ENCODE measurements around the gene GCN1. TPM values are rescaled to one million over a fixed set of nuclear protein-coding genes. Genes with fewer than 3 reads are reported as not detected.

Gene GCN1
- total and polyA plus RNA-seq, 10 donors, result 10.4 to 131 (median 95.5) TPM

DNA sequence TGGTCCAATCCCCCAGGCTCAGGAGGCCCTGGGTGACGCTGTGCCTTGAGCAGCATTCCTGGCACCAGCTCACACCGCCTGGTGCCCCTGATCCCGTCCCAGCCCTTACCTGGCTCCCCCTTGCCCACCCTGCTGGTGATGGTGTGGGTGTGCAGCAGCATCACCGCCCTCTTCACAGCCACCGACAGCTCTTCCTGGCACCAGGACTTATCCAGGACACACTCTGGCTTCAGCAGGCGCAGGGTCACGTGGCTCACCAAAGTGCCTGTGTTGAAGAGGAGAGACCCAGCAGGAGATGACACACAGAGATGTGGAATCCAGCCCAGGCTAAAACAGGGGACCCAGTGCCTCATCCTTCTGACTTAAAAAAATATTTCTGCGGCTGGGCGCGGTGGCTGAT is 36.2 kb downstream of the GCN1 start:
- no peaks in the 10 kb centered on the region for H3K9me3 ChIP-seq
- no peak for DNase-seq
- TF ChIP-seq, protein P1, sequence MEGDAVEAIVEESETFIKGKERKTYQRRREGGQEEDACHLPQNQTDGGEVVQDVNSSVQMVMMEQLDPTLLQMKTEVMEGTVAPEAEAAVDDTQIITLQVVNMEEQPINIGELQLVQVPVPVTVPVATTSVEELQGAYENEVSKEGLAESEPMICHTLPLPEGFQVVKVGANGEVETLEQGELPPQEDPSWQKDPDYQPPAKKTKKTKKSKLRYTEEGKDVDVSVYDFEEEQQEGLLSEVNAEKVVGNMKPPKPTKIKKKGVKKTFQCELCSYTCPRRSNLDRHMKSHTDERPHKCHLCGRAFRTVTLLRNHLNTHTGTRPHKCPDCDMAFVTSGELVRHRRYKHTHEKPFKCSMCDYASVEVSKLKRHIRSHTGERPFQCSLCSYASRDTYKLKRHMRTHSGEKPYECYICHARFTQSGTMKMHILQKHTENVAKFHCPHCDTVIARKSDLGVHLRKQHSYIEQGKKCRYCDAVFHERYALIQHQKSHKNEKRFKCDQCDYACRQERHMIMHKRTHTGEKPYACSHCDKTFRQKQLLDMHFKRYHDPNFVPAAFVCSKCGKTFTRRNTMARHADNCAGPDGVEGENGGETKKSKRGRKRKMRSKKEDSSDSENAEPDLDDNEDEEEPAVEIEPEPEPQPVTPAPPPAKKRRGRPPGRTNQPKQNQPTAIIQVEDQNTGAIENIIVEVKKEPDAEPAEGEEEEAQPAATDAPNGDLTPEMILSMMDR (IDR thresholded peaks at IDR 0.05 in 8 of 11, conservative IDR thresholded peaks at IDR 0.05 in 3 of 11), result no peak
- TF ChIP-seq POLR2AphosphoS5 (IDR thresholded peaks at IDR 0.05), result peak in 1 of 3 donors; percentile 9
- H3K4me3 ChIP-seq, result no peak overlapping the region
- 96 to 100% (median 97%) methylated on average over 9 to 10 of the region's 10 CpGs for WGBS, 5 donors
- peaks cover 20 to 100% (median 99%) of the 10 kb centered on the region in 6 donors for H3K36me3 ChIP-seq
- H3K27me3 ChIP-seq (replicated peaks in 1 of 7), result no peaks in the 10 kb centered on the region
- intact Hi-C loops (cut with DNase I; ENCODE audit: low total_unique reads), result no loop called here
- H3K4me1 ChIP-seq, result no peaks in the 10 kb centered on the region
- no peak overlapping the region for H3K27ac ChIP-seq

DNA sequence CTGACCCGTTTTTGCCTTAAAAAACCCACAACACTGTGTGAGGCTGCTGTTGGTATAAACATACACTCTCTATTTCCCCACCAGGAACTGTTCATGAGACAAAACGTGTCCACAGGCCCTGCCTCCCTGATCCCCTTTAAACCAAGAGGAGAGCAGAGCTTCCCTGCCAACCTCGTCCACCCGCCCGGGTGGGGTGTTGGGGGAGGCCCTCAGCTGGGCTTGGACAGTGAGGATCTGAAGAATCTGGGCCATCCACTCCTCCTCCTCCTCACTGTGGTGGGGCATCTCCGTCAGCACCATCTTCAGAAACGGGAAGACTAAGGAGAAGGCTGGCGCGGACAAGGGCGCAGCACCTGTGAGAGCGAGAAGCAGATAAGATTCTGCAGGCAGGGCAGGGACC is 36.8 kb downstream of the GCN1 start:
- TF ChIP-seq POLR2AphosphoS5 (IDR thresholded peaks at IDR 0.05) (no peak), POLR2A (IDR thresholded peaks at IDR 0.05) (no peak)
- TF ChIP-seq, protein P1 (IDR thresholded peaks at IDR 0.05 in 8 of 11, conservative IDR thresholded peaks at IDR 0.05 in 3 of 11), result no peak
- no peak for DNase-seq
- 88 to 95% (median 94%) methylated on average over 11 of the region's 11 CpGs for WGBS, 5 donors
- H3K27ac ChIP-seq, result no peak overlapping the region
- no peaks in the 10 kb centered on the region for H3K9me3 ChIP-seq
- H3K4me3 ChIP-seq, result no peak overlapping the region
- peaks cover 22 to 100% (median 99%) of the 10 kb centered on the region in 6 donors for H3K36me3 ChIP-seq
- intact Hi-C loops (cut with DNase I; ENCODE audit: low total_unique reads), result no loop called here
- H3K4me1 ChIP-seq, result no peaks in the 10 kb centered on the region
- no peaks in the 10 kb centered on the region for H3K27me3 ChIP-seq (replicated peaks in 1 of 7)

DNA sequence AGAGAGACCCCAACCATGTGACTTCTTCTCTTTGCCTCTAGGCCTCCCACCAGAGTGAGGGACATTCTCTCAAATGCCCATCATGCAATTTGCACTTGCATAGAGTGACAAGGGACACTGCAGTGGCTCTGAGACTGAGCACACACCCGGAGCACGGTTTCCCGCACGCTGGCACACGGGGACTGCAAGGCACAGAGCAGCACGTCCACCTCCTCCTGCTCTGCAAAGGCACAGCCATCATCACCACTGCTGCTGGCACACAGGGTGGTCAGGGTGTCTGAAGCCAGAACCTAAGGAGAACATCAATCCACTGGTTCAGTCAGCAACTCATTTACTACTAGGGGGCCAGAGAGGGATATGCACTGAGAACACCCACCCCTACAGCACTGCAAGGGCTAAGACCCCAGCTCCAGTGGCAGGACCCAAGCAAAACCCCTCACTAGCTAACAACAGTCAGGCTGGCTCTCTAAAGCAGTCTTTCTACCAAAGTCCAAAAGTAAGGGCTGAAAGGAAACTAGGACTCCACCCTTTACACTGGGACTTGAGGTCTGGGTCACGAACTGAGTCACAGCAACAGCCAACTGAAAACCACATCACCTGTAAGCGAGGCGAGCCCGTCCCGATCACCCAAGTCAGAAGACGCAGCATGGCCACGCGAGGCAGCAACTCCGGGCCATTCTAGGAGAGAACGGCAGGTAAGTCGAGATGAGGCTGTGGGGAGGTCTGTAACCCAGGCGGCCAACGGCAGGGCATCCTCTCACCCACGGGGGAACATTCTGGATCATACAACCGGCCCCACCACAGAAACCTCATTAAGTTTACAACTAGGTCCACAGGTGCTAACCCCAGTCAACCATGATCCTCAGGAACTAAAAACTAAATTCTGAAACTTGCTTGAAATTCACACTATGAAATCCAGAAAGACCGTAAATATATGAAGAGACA is 37.9 kb downstream of the GCN1 start:
- Histone ChIP-seq H3K9me3 (no peaks in the 10 kb centered on the region), H3K36me3 (peaks cover 22 to 100% (median 94%) of the 10 kb centered on the region in 6 donors), H3K4me3 (no peak overlapping the region), H3K27ac (no peak overlapping the region), H3K4me1 (no peaks in the 10 kb centered on the region), H3K27me3 (replicated peaks in 1 of 7) (no peaks in the 10 kb centered on the region)
- no peak for DNase-seq
- no peak for TF ChIP-seq POLR2AphosphoS5 (IDR thresholded peaks at IDR 0.05)
- TF ChIP-seq POLR2A (IDR thresholded peaks at IDR 0.05), result no peak
- TF ChIP-seq, protein P1 (IDR thresholded peaks at IDR 0.05 in 8 of 11, conservative IDR thresholded peaks at IDR 0.05 in 3 of 11), result no peak
- WGBS, 5 donors, result 86 to 94% (median 92%) methylated on average over 22 of the region's 22 CpGs
- intact Hi-C loops (cut with DNase I; ENCODE audit: low total_unique reads), result no loop called here

DNA sequence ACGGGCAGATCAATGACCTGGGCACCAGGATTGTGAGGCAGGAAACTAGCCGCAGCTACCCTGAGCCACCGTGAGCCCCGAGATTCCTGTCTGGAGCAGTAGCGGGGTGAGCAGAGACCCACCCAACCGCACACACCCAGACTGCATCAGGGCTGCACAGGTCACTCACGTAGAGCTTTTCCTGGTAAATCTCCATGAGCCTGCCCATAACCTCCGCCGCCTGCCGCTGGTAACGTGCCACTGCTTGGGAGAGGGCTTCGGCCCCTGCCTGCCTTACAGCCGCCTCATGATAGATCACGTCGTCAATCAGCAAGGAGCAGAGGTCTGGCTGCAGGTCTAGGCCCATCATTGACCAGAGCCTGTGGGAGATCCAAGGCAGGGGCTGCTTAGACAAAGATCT is 39.4 kb downstream of the GCN1 start:
- no peak overlapping the region for H3K4me3 ChIP-seq
- H3K9me3 ChIP-seq, result no peaks in the 10 kb centered on the region
- TF ChIP-seq POLR2A (IDR thresholded peaks at IDR 0.05), result no peak
- TF ChIP-seq, protein P1 (IDR thresholded peaks at IDR 0.05 in 8 of 11, conservative IDR thresholded peaks at IDR 0.05 in 3 of 11), result no peak
- TF ChIP-seq POLR2AphosphoS5 (IDR thresholded peaks at IDR 0.05), result peak in 1 of 3 donors; percentile 47
- WGBS, 5 donors, result 91 to 98% (median 97%) methylated on average over 10 to 15 of the region's 15 CpGs
- no peaks in the 10 kb centered on the region for H3K4me1 ChIP-seq
- DNase-seq, result no peak
- H3K27me3 ChIP-seq (replicated peaks in 1 of 7), result no peaks in the 10 kb centered on the region
- H3K27ac ChIP-seq, result no peak overlapping the region
- peaks cover 22 to 100% (median 94%) of the 10 kb centered on the region in 6 donors for H3K36me3 ChIP-seq
- intact Hi-C loops (cut with DNase I; ENCODE audit: low total_unique reads), result no loop called here

Measured in spleen (tissue), 11 donors.